Hematopoietic multipotent progenitor cell treated with erythropoietin and hydrocortisone succinate and interleukin-3 and kit ligand, for 15 days (in vitro differentiated cells): ENCODE measurements around the gene ANK2.

Experiments used
- DNase-seq: peaks from one replicate; pipeline ENCODE4 v3.0.0-alpha.2; 2015; ENCODE audit warnings: low spot score

Gene ANK2

DNA sequence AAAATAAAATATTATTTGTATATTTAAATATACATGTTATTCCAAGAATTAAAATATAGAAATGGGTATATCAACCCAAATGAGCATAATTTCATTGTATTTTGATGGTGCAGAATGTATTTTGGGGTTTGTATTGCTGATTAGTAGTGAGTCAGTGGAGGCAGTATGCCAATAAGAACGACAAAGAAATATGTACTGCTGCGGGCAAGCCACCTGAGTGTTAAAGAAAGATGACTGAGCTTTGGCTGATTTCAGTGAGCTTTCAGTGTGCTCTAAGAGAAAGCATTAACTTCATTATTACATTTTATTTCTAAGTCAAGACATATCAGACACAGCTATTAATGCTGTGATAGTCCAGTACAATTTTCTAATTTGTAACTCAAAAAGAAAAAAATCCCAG lies 297.8 kb downstream of the ANK2 start:
- no peak for DNase-seq

DNA sequence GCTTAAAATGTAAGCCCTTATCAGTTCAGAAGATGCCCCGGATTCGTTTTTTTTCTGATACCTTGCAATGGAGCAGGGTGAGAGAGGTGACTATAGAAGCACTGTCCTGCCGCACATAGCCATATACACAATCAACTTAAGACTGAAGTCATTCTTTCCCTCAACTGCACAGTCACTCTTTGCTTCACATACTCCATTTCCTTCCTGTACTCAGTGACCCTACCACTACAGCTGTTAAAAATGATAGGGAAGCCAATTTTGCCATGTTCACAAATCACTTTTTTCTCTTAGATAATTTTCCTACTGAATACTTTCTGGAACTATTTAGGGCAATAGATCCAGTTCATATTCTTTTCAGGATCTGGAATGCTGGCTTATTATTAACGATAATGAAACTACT lies 300.0 kb downstream of the ANK2 start:
- DNase-seq: no peak

DNA sequence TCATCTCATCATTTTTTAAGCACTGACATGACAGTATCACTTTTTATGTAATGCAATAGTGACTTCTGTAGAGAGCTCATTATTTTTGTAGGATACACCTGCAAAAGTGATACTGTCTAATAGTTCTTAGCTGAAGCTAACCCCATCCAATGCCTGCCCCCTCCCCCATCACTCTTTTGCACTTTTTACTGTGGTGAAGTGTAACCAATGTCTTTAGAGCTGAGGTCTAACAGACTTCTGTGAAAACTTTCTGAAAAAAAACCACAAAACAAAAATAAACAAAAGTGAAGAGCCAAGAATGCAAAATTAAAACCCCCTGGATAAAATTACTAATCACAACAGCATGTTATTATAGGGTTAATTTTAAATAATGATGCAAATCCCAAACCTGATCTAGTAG lies 301.1 kb downstream of the ANK2 start:
- no peak for DNase-seq

DNA sequence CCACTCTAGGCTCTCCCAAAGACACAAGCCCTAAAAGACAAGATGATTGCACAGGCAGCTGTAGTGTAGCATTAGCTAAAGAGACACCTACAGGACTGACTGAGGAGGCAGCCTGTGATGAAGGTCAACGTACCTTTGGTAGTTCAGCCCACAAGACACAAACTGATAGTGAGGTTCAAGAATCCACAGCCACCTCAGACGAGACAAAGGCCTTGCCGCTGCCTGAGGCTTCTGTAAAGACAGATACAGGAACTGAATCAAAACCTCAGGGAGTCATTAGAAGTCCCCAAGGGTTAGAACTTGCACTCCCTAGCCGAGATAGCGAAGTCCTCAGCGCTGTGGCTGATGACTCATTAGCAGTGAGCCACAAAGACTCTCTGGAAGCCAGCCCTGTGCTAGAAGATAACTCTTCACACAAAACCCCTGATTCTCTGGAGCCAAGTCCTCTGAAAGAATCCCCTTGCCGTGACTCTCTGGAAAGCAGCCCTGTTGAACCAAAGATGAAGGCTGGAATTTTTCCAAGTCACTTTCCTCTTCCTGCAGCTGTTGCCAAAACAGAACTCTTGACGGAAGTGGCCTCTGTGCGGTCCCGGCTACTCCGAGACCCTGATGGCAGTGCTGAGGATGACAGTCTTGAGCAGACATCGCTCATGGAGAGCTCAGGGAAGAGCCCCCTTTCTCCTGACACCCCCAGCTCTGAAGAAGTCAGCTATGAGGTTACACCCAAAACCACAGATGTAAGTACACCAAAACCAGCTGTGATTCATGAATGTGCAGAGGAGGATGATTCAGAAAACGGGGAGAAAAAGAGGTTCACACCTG lies 306.3 kb downstream of the ANK2 start:
- DNase-seq: no peak

DNA sequence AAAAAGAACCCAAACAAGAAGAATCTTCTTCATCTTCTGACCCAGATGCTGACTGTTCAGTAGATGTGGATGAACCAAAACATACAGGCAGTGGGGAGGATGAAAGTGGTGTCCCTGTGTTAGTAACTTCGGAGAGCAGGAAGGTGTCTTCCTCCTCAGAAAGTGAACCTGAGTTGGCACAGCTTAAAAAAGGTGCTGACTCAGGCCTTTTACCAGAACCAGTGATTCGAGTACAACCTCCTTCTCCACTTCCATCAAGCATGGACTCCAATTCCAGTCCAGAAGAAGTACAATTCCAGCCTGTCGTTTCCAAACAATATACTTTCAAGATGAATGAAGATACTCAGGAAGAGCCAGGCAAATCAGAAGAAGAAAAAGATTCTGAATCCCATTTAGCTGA lies 307.0 kb downstream of the ANK2 start:
- DNase-seq: no peak

DNA sequence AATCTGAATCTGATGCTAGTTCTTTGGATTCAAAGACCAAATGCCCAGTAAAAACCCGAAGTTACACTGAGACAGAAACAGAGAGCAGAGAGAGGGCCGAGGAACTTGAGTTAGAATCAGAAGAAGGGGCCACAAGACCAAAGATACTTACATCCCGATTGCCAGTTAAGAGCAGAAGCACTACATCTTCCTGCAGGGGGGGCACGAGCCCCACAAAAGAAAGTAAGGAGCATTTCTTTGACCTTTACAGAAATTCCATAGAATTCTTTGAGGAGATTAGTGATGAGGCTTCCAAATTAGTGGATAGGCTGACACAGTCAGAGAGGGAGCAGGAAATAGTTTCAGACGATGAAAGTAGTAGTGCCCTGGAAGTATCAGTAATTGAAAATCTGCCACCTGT lies 309.3 kb downstream of the ANK2 start:
- DNase-seq: no peak

DNA sequence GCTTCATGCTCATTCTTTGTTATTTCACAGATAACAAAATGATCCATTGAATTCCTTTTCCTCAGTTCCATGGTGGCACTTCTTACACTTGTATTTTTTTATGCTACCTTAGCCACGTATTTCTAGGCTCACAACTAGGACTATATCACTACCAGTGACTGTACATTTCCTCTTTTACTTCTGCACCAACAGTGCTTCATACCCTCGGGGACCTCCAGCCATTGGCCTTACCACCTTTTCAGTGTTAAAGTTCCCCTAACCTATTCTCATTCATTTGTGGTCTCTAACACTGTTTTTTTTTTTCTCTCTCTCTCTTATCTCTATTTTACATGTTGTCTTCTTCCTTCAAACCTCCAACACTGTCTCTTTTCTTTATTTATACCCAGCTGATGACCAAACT lies 315.9 kb downstream of the ANK2 start:
- no peak for DNase-seq

DNA sequence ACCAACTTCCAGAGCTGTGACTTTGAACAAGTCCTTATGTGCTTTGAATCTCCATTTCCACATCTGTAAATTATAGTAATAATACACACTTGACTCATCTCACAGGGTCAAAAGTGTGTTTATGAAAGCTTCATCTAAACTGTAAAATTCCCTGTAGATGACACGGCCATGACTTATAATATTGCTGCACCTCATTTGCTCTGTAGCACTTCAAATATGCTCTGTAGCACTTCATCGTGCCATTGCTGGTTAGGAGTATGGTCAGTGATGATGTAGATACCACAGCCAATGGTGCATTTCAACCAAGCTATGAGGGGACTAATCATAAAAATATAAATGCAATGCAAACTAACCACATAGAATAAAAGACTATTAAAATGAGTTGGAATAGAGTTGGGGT lies 318.6 kb downstream of the ANK2 start:
- DNase-seq: no peak

DNA sequence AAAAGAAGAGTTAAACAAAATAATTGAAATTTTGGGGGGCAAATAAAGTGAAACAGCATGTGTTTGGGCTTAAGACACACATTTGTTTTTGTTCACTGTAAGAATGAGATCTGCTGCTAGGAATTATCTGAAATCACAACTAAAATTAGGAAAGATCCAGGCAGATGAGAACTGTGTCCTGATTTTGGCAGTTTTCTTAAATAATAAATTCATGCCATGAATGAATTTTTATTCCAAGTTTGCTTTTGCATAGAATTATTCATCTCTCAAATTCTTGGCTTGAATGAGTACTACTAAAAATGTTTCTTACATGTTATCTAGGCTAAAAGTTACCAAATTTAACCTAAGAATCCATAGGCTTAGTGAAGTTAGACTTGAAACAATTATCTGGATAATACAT lies 321.7 kb downstream of the ANK2 start:
- no peak for DNase-seq

DNA sequence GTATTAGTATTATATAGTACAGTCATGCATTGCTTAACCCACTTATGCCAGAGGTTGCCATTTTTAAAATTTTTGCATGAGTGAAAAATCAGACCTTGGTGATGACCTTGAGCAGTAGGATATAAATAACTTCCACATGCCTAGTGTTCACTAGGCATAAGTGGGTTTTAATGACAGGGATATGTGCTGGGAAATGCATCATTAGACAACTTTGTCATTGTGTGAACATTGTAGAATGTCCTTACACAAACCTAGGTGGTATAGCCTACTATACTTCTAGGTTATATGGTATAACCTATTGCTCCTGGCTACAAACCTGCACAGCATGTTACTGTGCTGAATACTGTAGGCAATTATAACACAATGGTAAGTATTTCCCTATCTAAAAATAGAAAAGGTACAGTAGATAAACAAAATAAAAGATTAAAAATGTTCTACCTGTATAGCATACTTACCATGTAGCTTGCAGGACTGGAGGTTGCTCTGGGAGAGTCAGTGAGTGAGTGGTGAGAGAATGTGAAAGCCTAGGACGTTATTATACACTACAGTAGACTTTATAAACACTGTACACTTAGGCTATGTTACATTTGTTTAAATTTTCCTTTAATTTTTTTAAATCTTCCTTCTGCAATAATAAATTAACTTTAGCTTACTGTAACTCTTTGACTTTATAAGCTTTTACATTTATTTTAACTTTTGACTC lies 326.7 kb downstream of the ANK2 start:
- DNase-seq: no peak

DNA sequence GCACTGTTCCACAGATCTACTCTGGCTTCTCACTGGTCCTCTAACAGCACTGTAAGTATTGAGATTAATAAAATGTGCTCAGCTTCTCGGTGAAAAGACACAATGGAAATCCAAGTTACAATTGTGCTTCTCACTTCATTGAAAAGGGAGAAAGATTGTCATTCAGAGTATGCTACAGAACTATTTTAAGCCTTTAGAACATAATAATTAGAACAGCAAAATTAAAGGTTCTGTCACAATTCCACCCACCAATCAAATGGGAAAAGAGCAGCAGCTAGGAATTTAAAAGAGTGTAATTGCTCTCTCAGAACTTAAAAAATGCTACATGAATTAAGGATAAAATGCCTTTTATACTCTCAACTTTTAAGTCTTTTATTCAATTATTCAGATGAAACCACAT lies 329.4 kb downstream of the ANK2 start:
- DNase-seq: no peak

DNA sequence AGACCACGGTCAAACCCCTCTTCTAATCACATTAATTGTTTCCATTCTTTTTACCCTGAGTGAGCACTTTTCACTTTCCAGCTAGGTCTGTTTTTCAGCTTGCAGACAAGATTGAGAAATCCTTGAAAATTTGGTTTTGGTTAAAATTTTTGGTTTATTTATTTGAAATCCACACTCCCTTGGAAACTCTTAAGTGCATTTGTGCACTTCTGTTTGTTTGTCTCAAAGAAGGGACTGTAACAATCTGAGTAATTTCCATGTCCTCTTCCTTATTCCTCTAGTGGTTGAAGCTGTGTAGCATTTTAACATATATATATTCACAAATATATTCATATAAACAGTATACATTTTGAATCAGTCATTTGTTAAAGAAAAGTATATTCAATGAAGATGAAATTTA lies 333.3 kb downstream of the ANK2 start:
- DNase-seq: no peak

DNA sequence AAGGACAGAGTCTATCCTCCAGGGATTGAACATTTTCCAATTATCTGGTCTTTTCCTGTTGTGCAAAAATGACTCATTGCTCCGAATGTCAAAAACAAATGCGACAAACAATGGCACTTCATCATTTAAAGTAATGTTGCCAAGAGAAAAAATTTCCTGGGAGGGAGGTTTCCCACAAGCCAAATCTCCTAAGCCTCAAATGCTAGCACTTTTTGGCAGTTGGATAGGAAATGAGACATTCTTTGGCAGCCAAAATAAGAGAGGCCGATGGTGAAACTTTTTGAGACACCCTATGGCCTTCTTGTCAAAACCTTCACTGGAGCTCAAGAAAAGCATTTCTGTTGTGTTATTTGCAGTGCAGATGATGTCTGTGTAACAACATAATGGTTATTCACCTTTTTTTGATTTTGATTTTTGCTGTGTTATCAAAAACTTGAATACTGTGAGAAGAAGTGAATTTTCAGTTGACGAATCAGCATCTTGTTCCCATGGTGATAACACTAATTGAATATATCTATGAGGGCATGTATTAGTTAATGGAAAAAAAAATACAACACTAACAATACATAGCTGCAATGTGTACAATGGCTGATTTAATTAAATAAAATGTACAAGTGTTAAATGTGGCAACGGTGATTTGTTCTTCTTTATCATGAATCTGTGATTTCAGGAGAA lies 333.8 kb downstream of the ANK2 start:
- DNase-seq: no peak

DNA sequence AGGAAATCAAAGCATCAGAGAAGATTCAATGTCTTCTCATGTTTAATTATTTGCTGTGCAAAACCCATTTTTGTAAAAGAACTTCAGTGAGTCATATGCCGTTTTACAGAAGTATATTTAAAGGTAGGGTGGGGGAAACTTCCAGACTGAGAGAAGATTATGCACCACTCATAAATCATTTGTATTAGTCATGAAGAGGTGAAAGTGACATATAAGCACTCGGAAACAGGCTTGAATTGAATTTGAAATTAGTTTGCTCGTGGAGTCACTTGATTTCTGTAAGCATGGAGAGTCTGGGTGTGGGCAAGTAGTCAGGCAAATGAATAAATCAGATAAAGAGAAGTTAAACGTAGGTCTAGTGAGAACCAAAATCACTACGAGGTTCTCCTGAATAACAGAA lies 335.1 kb downstream of the ANK2 start:
- DNase-seq: no peak

DNA sequence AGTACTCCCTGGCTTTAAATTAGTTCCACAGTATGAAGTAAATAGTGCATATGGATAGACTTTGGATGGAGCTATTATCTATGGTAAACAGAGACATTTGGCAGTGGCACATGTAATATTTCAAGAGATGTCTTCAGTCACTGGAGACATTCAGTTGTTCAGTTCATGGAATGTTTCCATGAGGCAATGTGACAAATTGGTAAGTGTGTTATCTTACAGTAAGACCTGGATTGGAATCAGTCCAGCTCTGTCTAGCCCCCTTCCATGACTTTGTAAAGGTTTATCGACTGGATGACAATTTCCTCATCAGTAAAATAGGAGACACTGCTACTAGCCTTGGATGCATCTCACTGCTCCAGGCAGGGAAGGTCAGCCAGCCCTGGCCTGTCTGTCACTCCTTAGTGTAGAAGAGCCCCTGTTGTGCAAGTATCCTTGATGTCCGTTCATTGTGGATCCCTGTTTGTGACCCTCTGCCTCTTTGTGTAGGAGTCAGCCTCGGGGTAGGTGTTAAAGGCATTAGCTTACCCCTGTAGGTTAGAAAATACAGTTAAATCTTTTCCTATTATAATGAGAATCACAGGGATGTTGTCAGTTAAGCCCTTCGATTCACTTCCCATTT lies 335.9 kb downstream of the ANK2 start:
- no peak for DNase-seq

DNA sequence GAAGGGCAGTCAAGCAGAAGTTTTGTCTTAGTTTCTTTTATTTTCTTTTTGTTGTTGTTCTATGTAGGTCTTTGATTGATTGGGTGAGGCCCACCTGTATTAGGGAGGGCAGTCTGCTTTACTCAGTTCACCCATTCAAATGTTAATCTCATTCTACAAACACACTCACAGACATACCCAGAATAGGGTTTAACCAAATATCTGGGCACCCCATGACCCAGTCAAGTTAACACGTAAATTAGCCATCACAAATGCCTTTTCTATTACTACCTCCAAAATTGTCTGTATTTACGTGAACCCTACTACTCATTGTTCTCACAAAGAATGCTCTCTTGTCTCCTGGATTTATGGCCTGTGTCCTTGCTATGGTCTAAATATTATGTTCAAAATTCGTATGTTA lies 339.7 kb downstream of the ANK2 start:
- no peak for DNase-seq

DNA sequence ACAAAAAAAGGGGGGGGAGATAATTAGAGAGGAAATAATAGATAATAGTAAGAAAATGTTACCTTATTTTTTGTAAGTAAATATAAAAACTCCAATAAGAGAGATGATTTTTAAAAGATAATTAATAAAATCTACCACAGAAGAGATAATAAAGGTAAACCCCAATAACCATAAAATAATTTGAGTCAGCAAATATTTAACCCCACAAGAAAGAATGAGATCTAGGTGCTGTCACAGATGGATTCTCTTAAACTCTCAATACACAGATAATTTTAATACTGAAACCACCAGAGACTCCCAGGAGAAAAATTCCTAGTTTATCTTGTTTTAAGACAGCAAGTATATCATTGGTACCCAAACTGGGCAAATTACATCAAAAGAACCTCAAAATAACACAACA lies 341.4 kb downstream of the ANK2 start:
- DNase-seq: no peak

DNA sequence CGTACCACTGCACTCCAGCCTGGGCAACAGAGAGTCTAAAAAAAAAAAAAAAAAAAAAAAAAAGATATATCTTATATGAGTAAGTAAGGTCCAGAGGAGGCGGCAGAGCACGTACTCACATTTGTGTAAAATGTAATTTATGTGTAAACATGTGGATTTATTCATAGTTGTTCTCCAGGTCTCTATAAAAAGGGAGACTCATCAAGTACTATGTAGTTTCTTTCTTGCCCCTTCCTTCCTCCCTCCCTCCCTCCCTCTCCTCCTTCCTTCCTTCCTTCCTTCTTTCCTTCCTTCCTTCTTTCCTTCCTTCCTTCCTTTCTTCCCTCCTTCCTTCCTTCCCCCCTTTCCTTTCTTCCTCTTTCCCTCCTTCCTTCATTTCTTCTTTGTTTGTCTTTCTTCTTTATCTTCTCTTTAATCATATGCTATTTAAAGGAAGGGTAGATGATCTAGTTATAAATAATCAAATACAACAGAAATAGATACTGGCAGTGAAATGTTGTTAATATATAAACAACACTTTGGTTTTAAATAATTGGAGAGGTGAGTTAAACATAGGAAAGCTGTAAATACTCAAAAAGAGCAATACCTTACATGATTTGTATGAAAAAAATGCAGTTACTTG lies 344.8 kb downstream of the ANK2 start:
- no peak for DNase-seq

DNA sequence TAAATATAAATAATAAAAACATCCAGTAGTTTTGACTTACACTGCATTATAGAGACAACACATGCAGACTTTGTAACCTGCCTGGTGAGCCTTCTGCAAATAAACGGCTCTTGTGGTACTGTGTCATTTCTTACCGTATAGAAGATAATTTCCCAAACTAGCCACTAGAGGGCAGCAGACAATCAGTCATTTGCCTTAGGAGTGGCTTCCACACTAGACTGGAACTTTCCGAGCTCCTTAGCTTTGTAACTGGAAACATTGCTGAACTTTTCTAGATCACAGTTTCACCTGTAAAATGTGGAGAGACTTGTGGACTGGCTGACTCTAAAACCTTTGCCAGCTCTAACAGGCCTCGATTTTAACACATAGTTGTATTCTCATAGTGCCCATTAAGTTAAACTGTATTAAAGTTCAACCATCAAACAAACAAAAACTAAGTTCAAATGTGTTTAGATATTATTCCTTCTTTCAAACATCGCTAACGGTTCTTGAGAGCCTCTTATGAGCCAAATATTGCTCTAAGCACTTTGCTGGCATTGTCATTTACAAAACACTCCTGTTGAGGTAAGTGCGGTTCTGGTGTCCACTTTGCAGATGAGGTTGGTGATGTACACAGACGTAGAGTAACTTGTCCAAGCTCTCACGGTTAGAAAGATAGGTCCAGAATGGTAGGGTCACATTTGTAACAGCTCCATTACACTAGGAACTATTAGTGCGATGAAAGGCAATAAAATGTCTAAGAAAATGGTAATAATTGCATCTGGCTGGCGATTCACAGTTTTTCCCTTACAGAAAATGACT lies 345.5 kb downstream of the ANK2 start:
- peak; percentile 63 for DNase-seq

DNA sequence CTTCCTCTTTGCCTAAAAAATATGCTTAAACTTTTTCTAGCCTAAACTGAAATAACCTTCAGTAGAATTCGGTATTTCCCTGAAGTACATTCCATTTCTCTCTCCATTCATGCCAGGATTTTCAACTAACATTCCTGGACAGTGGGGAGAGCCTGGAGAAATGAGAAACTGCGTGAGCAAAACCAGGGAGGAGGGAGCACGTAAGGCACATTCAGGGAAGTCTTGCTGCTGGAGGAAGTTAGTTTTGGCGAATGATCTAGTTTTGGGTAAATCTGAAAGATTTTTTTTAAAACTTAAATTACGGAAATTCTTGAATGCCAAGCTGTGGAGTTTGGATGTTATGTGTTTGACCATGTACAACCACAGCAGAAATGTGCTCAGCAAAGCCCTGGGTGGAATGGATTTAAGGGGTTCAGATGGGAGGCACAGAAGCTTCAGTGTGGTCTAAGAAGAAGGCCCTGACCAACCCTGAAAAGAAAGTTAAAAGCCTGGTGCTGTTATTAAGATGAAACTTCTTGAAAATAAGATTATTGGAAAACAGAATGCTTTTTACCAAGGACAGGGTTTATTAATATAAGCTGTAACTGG lies 347.8 kb downstream of the ANK2 start:
- no peak for DNase-seq
